Activated naive CD8-positive, alpha-beta T cell treated with anti-CD3 and anti-CD28 coated beads, Interleukin-2, amount 50 U/mL, for 24 hours (primary cell): Measurements from ENCODE around the gene PCDHA5.
"Not testable (repeated sequence)": the region's sequence is repeated elsewhere in the genome, so short reads cannot be mapped to it uniquely, and the experiment has no call there.

Source experiments
- ATAC-seq: fragments of 150-1000 bp; cut with Tn5 transposase; one replicate; pipeline ENCODE4 v1.10.0; 2021
- DNase-seq: peaks from one replicate; pipeline ENCODE4 v3.0.0; 2021
- H3K27ac Mint-ChIP-seq: one replicate; pipeline ENCODE4 v1.8.0; 2021; ENCODE audit warnings: mild to moderate bottlenecking, mixed read lengths
- H3K27me3 Mint-ChIP-seq: one replicate; pipeline ENCODE4 v1.8.0; 2021; ENCODE audit warnings: mixed read lengths
- H3K36me3 Mint-ChIP-seq: one replicate; pipeline ENCODE4 v1.8.0; 2021; ENCODE audit warnings: low read depth, mixed read lengths
- H3K4me1 Mint-ChIP-seq: one replicate; pipeline ENCODE4 v1.8.0; 2021; ENCODE audit warnings: mixed read lengths
- H3K4me3 Mint-ChIP-seq: one replicate; pipeline ENCODE4 v1.8.0; 2021; ENCODE audit warnings: mild to moderate bottlenecking, moderate library complexity, mixed read lengths
- H3K9me3 Mint-ChIP-seq: one replicate; pipeline ENCODE4 v1.8.0; 2021; ENCODE audit warnings: mixed read lengths

Gene PCDHA5

DNA sequence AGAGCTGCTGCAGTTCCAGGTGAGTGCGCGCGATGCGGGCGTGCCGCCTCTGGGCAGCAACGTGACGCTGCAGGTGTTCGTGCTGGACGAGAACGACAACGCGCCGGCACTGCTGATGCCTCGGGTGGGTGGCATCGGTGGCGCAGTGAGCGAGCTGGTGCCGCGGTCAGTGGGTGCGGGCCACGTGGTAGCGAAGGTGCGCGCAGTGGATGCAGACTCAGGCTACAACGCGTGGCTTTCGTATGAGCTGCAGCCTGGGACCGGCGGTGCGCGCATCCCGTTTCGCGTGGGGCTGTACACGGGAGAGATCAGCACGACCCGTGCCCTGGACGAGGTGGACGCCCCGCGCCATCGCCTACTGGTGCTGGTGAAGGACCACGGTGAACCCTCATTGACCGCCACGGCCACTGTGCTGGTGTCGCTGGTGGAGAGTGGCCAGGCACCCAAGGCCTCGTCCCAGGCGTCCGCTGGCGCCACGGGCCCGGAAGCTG is 18.6 kb upstream of the PCDHA5 start:
- H3K4me1 Mint-ChIP-seq = no peaks in the 10 kb centered on the region
- H3K36me3 Mint-ChIP-seq = peaks cover 21% of the 10 kb centered on the region
- no peak for DNase-seq
- no peak overlapping the region for H3K27ac Mint-ChIP-seq
- H3K27me3 Mint-ChIP-seq = peaks cover 21% of the 10 kb centered on the region
- peaks cover 47% of the 10 kb centered on the region for H3K9me3 Mint-ChIP-seq
- ATAC-seq = no peak
- no peak overlapping the region for H3K4me3 Mint-ChIP-seq

- DNase-seq = peak; percentile 14
Measured at GRCh38 chr5:140806834-140807775, 14.3 kb upstream of the PCDHA5 start, which contains the start of gene PCDHA4. PCDHA4 (plus strand) TSS chr5:140807068.

DNA sequence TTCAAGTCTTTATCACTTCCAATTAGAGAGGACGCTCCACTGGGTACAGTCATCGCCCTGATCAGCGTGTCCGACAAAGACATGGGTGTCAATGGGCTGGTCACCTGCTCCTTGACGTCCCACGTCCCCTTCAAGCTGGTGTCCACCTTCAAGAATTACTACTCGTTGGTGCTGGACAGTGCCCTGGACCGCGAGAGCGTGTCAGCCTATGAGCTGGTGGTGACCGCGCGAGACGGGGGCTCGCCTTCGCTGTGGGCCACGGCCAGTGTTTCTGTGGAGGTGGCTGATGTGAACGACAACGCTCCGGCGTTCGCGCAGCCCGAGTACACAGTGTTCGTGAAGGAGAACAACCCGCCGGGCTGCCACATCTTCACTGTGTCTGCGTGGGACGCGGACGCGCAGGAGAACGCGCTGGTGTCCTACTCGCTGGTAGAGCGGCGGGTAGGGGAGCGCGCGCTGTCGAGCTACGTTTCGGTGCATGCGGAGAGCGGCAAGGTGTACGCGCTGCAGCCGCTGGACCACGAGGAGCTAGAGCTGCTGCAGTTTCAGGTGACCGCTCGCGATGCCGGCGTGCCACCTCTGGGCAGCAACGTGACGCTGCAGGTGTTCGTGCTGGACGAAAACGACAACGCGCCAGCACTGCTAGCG is 13.0 kb upstream of the PCDHA5 start:
- not testable (repeated sequence) for H3K27ac Mint-ChIP-seq, H3K4me3 Mint-ChIP-seq, H3K4me1 Mint-ChIP-seq, H3K36me3 Mint-ChIP-seq, DNase-seq, ATAC-seq
- H3K27me3 Mint-ChIP-seq = peaks cover 20% of the 10 kb centered on the region
- H3K9me3 Mint-ChIP-seq = peaks cover 49% of the 10 kb centered on the region

More at GRCh38 chr5:140806834-140807775, 14.3 kb upstream of the PCDHA5 start, which contains the start of gene PCDHA4:
- no peak for ATAC-seq
- Mint-ChIP-seq H3K36me3 (peaks cover 6% of the 10 kb centered on the region), H3K9me3 (peaks cover 38% of the 10 kb centered on the region), H3K27me3 (peaks cover 19% of the 10 kb centered on the region), H3K4me1 (no peaks in the 10 kb centered on the region), H3K27ac (no peak within 1 kb of the TSS), H3K4me3 (no peak within 1 kb of the TSS)

DNA sequence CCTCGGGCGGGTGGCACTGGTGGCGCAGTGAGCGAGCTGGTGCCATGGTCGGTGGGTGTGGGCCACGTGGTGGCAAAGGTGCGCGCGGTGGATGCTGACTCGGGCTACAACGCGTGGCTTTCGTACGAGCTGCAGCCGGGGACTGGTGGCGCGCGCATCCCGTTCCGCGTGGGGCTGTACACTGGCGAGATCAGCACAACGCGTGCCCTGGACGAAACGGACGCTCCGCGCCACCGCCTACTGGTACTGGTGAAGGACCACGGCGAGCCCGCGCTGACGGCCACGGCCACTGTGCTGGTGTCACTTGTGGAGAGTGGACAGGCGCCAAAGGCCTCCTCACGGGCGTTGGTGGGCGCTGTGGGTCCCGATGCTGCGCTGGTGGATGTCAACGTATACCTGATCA is 12.5 kb upstream of the PCDHA5 start:
- H3K27ac Mint-ChIP-seq = no peak overlapping the region
- peaks cover 18% of the 10 kb centered on the region for H3K27me3 Mint-ChIP-seq
- peaks cover 5% of the 10 kb centered on the region for H3K36me3 Mint-ChIP-seq
- H3K9me3 Mint-ChIP-seq = peaks cover 46% of the 10 kb centered on the region
- ATAC-seq (no peak), DNase-seq (no peak)
- H3K4me3 Mint-ChIP-seq = no peak overlapping the region
- no peaks in the 10 kb centered on the region for H3K4me1 Mint-ChIP-seq

- Mint-ChIP-seq H3K27ac (no peak overlapping the region), H3K36me3 (peaks cover 7% of the 10 kb centered on the region)
- ATAC-seq = no peak
Measured at GRCh38 chr5:140822281-140822629, 842 bp downstream of the PCDHA5 start.

GRCh38 chr5:140822969-140823368 is 1.6 kb downstream of the PCDHA5 start:
- DNase-seq, H3K4me1 Mint-ChIP-seq, H3K27ac Mint-ChIP-seq, H3K36me3 Mint-ChIP-seq, ATAC-seq, H3K4me3 Mint-ChIP-seq: not testable (repeated sequence)
- peaks cover 22% of the 10 kb centered on the region for H3K9me3 Mint-ChIP-seq
- H3K27me3 Mint-ChIP-seq = peaks cover 28% of the 10 kb centered on the region

More at GRCh38 chr5:140822281-140822629, 842 bp downstream of the PCDHA5 start:
- H3K4me3 Mint-ChIP-seq = no peak overlapping the region
- no peak for DNase-seq
- peaks cover 20% of the 10 kb centered on the region for H3K9me3 Mint-ChIP-seq
- peaks cover 23% of the 10 kb centered on the region for H3K27me3 Mint-ChIP-seq
- no peaks in the 10 kb centered on the region for H3K4me1 Mint-ChIP-seq

- H3K4me3 Mint-ChIP-seq = no peak overlapping the region
- peaks cover 12% of the 10 kb centered on the region for H3K36me3 Mint-ChIP-seq
- H3K27me3 Mint-ChIP-seq = peaks cover 31% of the 10 kb centered on the region
- no peak for DNase-seq
- no peaks in the 10 kb centered on the region for H3K4me1 Mint-ChIP-seq
- peaks cover 21% of the 10 kb centered on the region for H3K9me3 Mint-ChIP-seq
- no peak overlapping the region for H3K27ac Mint-ChIP-seq
- no peak for ATAC-seq
Measured at GRCh38 chr5:140823475-140823874, 2.1 kb downstream of the PCDHA5 start.

- Mint-ChIP-seq H3K4me1 (no peaks in the 10 kb centered on the region), H3K9me3 (peaks cover 33% of the 10 kb centered on the region), H3K4me3 (no peak within 1 kb of the TSS), H3K36me3 (peaks cover 14% of the 10 kb centered on the region), H3K27me3 (peaks cover 26% of the 10 kb centered on the region), H3K27ac (no peak within 1 kb of the TSS)
- ATAC-seq = no peak
- DNase-seq = no peak
Measured at GRCh38 chr5:140827704-140828361, 6.4 kb downstream of the PCDHA5 start, which contains the start of gene PCDHA6. PCDHA6 (plus strand) TSS chr5:140827960; CDS start chr5:140828092, 132 bp downstream.

DNA sequence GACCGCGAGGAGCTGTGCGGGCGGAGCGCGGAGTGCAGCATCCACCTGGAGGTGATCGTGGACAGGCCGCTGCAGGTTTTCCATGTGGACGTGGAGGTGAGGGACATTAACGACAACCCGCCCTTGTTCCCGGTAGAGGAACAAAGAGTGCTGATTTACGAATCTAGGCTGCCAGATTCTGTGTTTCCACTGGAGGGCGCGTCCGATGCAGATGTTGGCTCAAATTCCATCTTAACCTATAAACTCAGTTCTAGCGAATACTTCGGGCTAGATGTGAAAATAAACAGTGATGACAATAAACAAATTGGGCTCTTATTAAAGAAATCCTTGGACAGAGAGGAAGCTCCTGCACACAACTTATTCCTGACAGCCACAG is 6.9 kb downstream of the PCDHA5 start:
- Mint-ChIP-seq H3K36me3 (peaks cover 14% of the 10 kb centered on the region), H3K27ac (no peak overlapping the region), H3K27me3 (peaks cover 29% of the 10 kb centered on the region), H3K9me3 (peaks cover 36% of the 10 kb centered on the region), H3K4me3 (no peak overlapping the region), H3K4me1 (no peaks in the 10 kb centered on the region)
- ATAC-seq (no peak), DNase-seq (no peak)

DNA sequence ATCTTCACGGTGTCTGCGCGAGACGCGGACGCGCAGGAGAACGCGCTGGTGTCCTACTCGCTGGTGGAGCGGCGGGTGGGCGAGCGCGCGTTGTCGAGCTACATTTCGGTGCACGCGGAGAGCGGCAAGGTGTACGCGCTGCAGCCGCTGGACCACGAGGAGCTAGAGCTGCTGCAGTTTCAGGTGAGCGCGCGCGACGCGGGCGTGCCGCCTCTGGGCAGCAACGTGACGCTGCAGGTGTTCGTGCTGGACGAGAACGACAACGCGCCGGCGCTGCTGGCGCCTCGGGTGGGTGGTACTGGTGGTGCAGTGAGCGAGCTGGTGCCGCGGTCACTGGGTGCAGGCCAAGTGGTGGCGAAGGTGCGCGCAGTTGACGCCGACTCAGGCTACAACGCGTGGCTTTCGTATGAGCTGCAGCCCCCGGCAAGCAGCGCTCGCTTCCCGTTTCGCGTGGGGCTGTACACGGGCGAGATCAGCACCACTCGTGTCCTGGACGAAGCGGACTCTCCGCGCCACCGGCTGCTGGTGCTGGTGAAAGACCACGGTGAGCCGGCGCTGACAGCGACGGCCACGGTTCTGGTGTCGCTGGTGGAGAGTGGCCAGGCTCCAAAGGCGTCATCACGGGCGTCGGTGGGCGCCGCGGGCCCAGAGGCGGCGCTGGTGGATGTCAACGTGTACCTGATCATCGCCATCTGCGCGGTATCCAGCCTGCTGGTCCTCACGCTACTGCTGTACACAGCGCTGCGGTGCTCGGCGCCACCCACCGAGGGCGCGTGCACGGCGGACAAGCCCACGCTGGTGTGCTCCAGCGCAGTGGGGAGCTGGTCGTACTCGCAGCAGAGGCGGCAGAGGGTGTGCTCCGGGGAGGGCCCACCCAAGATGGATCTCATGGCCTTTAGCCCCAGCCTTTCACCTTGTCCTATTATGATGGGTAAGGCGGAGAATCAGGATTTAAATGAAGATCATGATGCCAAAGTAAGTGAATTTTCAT is 8.4 kb downstream of the PCDHA5 start:
- H3K27ac Mint-ChIP-seq, ATAC-seq: not testable (repeated sequence)

GRCh38 chr5:140833993-140834392 is 12.6 kb downstream of the PCDHA5 start, which contains the start of gene PCDHA7:
PCDHA7 (plus strand) TSS chr5:140834269; CDS start chr5:140834384, 115 bp downstream.
- Mint-ChIP-seq H3K36me3 (peaks cover 4% of the 10 kb centered on the region), H3K27me3 (peaks cover 21% of the 10 kb centered on the region), H3K4me1 (no peaks in the 10 kb centered on the region), H3K9me3 (peaks cover 20% of the 10 kb centered on the region), H3K27ac (no peak within 1 kb of the TSS), H3K4me3 (no peak within 1 kb of the TSS)
- no peak for ATAC-seq
- no peak for DNase-seq

More for the DNA sequence above, 8.4 kb downstream of the PCDHA5 start:
- peaks cover 15% of the 10 kb centered on the region for H3K36me3 Mint-ChIP-seq
- H3K4me3 Mint-ChIP-seq, H3K4me1 Mint-ChIP-seq, DNase-seq: not testable (repeated sequence)
- H3K27me3 Mint-ChIP-seq = peaks cover 38% of the 10 kb centered on the region
- peaks cover 40% of the 10 kb centered on the region for H3K9me3 Mint-ChIP-seq

DNA sequence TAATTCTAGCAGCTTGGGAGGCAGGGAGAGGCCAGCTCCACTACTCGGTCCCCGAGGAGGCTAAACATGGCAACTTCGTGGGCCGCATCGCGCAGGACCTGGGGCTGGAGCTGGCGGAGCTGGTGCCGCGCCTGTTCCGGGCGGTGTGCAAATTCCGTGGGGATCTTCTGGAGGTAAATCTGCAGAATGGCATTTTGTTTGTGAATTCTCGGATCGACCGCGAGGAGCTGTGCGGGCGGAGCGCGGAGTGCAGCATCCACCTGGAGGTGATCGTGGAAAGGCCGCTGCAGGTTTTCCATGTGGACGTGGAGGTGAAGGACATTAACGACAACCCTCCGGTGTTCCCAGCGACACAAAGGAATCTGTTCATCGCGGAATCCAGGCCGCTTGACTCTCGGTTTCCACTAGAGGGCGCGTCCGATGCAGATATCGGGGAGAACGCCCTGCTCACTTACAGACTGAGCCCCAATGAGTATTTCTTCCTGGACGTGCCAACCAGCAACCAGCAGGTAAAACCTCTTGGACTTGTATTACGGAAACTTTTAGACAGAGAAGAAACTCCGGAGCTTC is 13.1 kb downstream of the PCDHA5 start:
- not testable (repeated sequence) for H3K4me1 Mint-ChIP-seq, H3K27ac Mint-ChIP-seq, H3K36me3 Mint-ChIP-seq, ATAC-seq, H3K4me3 Mint-ChIP-seq, DNase-seq
- Mint-ChIP-seq H3K27me3 (peaks cover 21% of the 10 kb centered on the region), H3K9me3 (peaks cover 23% of the 10 kb centered on the region)
